ENCODE data around the gene ARHGAP31. TPM values are rescaled to one million over a fixed set of nuclear protein-coding genes. Genes with fewer than 3 reads are reported as not detected.
"Not testable (repeated sequence)": the region's sequence is repeated elsewhere in the genome, so short reads cannot be mapped to it uniquely, and the experiment has no call there.

ARHGAP31 gene
- total RNA-seq, 1 donor from 2014 or later = 51.7 TPM

DNA sequence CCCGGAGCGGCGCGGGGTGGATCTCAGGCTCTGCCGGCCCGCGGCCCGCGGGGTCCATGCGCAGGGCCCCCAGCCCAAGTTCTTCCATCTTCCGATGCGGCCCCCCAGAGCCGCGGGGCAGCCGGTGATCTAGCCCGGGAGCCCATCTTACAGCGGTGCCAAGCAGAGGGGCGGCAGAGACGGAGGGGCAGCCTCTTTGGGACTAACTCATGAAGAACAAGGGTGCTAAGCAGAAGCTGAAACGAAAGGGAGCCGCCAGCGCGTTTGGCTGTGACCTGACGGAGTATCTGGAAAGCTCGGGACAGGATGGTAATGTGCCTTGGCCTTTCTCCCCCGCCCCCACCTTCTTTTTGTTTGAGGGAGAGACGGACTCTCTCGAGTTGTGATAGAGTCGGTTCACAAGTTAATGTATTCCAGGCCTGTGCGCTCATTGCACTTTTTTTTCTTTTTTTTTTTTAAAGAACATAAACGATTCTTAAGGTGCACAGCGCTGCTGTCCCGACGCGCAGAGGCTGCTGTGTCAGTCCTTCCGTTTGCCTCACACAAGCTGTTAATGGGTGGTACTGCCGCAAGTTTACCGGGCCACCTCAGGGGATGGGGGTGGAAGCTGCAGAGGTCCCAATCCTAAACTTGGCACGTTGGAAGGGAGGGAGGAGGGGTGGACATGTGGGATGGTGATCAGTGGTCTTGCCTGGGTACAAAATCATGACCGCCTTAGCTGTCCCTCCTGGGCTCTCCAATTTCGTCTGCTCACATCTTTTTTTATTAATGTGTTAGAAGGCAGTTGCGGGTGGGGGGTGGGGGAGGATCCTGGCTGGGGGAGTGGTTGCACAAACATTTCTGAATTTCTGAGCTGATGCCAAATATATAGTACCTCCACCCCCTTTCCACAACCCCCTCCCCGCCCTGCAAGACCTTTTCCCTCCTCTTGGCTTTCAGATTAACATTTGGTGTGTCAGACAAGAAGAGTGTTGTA is 801 bp downstream of the ARHGAP31 start:
- peak; percentile 60 for DNase-seq

- no peak for DNase-seq
Observed at GRCh38 chr3:119295816-119296726, 1.9 kb downstream of the ARHGAP31 start.

DNA sequence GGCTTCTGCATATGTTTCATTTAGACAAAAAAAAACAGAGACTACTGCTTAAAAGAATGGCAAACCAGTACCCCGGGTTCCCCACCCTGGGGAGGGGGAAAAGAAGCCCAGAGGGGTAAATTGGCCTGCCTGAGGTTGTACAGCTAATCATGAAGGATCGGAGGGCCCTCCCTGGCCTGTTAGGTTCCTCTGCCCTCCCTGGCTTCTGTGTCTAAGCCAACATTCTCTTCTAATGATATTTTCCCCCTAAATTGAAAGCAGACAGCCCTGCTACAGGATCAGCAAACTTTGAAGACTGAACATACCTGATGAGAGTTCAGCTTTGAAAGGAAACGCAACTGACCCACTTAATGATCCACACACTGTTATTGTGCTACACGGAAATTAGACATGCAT is 2.5 kb downstream of the ARHGAP31 start:
- no peak for DNase-seq

DNA sequence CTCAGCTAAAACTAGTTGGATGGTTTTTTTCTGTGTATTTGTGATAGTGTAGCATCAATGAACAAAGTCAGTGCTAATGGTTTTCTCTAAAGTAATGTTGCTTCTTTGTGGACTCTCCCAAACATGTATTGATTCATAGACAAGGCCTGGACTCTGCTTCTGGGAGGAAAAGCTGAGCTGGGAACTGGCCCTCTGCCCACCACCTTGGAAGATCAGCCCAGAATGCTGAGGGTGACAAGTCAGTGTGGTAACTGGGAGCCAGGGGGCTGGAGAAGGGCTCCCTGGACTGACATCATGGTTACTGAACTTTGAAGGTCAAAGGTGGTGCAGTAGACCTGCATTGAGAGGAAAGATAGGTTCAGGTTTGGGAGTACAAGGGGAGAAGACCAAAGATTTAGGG is 3.0 kb downstream of the ARHGAP31 start:
- DNase-seq = peak; percentile 71

GRCh38 chr3:119298565-119298941 is 4.4 kb downstream of the ARHGAP31 start:
- no peak for DNase-seq

- DNase-seq = no peak
Observed at GRCh38 chr3:119300991-119301391, 6.8 kb downstream of the ARHGAP31 start.

DNA sequence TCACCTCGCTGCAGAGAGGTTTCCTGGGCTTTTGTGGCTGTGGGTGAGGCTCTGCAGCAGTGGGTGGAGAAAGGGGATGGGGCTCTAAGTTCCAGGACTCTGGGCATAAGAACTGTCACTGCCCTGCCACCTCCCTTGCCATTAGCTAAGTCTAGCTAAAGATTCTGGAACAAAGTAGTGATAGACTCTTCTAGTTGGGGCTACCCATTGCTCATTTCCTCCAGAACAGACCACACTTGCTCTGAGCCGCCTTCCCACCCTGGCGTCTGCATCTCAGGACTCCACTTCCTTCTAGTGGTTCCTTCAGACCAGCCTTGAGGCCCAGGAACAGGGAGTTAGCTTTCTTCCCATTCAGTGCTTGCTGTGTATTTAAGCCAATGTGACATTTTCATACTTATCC is 7.5 kb downstream of the ARHGAP31 start:
- DNase-seq = peak; percentile 32

DNA sequence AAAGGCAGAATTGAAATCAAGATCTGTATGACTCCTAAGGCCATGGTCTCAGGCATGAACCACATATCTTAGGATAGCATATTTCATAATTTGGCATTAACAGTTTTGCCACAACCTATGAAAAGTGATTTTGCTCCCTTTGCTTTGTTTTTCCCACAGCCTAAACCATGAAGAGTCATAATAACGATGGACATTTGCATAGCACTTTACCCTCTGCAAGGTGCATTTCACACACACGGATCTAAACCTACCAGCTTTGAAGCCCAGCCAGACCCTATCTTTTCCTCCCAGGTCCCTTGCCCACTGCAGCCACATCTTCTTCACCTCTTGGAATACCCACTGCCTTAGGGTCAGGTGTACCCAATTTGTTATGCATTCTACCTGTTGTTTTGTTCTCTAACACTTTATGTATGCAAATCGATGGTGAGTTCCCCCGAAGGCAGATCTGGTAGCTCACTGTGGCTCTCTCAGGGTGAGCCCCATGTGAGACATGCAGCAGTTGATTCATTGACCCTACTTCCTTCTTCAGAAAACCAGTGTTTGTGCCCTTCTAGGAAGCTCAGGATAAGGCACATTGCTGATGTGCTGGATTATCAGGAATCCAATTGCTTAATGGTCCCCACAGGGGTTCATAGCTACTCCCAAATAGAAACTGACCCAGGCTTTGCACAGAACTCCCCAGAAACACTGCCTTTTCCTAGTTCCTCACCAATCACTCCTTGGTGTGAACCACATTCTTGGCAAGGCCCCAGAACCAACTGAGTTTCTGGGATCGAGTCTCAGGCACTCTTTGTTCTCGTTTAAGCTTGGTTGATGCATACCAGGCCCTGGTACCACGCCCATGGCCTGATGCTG is 8.7 kb downstream of the ARHGAP31 start:
- DNase-seq = no peak

DNA sequence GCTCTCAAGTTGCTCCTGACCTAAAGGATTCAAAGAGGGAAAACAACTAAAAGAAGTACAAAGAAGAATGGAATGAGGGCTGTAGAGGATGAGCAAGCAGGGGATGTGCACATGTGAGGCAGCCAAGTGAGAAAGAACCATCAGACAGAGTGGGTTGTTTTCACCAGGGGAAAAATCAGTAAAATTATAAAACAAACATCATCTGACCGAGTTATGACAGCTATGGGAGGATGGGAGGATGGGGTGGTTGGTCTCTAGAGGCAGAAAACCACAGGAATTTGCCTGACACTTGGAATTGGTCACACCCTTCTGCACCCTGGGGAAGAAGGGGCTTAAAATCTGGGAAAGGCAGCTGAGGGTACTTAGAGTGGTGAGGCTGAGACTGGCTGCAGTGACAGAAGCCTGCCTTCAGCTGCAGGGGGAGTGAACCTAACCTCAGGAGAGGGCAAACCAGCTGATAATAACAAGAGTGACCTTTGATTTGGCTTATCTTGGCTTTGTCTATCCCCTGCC is 10.1 kb downstream of the ARHGAP31 start:
- no peak for DNase-seq

DNA sequence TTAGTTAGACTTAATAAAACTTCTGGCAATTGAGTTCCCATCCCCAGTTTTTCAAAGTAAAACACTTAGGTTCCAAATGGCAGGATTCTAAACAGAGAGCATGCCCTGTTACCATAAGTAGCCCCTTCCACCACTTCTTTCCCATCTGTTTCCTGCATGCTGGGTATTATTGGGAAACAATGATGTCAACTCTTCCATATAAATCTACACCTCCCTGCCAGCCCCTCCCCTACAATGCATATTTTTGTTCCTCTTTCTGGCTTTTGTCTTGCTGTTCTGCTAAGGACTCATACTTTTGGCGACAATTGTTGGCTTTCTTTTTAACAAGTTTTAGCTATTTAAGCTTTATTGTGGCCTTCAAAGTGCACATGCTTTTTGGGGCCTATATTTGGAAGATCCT is 11.1 kb downstream of the ARHGAP31 start:
- DNase-seq = peak; percentile 84

- DNase-seq = not testable (repeated sequence)
Observed at GRCh38 chr3:119306378-119306777, 12.2 kb downstream of the ARHGAP31 start.

DNA sequence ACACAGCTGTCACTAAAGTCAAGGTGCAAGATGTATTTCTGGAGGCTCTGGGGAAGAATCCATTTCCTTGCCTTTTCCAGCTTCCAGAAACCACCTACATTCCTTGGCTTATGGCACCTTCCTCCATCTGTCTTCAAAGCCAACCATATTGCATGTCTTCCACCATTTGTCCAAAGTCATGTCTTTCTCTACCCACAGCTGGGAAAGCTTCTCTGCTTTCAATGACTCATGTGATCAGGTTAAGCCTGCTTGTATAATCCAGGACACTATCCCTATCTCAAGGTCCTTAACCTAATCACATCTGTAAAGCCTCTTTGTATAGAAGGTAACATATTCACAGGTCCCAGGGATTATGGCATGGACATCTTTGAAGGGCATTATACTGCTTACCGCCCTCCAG is 14.2 kb downstream of the ARHGAP31 start:
- DNase-seq = no peak

DNA sequence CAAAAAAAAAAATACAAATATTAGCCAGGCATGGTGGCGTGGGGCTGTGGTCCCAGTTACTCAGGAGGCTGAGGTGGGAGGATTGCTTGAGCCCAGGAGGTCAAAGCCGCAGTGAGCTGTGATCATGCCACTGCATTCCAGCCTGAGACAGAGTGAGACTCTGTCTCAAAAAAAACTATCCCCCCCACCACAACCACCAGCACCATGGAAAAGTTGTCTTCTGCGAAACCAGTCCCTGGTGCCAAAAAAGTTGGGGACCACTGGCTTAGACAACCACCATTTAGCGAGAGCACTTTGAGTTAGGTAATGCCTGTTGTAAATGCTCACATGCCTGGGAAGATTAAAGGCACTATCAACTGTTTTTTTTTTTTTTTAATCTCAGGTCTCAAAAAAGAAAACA is 15.4 kb downstream of the ARHGAP31 start:
- no peak for DNase-seq

GRCh38 chr3:119310071-119310470 is 15.9 kb downstream of the ARHGAP31 start:
- no peak for DNase-seq

- peak; percentile 42 for DNase-seq
Observed at GRCh38 chr3:119311081-119311925, 17.1 kb downstream of the ARHGAP31 start.

DNA sequence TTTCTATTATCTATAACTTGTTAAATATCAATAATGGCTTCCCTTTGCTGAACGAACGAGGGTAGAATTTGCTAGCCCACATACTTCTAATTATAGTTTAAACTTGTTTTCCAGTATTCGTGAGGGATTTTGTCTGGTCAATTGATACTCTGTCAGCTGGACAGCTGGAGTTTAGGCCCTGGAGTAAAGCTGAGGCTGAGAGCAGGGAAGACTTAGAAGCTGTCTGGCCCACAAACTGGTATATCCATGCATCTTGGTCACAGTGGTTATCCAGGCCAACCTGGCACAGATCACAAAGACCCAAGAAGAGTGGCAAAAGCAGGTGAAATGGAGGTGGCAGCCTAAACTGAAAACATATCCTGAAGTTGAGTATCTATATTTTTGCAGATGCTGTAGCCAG is 19.3 kb downstream of the ARHGAP31 start:
- DNase-seq = no peak

DNA sequence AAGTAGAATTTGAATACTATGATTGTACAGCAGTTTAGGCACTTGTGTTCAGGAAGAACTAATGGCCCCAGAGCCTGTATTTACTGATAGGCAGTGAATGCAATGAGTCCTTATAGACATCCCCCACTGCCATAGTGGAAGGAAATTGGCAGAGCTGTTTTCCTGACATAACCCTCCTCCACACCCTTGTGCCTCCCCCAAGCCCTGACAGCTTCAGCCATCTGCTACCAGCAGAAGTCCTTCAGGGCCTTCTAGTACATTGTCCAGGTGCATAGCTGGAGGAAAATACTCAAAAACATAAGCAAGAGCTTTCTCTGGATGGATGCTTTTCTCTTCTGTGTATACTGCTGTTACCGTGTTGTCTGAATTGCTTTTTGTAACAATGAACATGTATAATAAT is 20.6 kb downstream of the ARHGAP31 start:
- peak; percentile 55 for DNase-seq

DNA sequence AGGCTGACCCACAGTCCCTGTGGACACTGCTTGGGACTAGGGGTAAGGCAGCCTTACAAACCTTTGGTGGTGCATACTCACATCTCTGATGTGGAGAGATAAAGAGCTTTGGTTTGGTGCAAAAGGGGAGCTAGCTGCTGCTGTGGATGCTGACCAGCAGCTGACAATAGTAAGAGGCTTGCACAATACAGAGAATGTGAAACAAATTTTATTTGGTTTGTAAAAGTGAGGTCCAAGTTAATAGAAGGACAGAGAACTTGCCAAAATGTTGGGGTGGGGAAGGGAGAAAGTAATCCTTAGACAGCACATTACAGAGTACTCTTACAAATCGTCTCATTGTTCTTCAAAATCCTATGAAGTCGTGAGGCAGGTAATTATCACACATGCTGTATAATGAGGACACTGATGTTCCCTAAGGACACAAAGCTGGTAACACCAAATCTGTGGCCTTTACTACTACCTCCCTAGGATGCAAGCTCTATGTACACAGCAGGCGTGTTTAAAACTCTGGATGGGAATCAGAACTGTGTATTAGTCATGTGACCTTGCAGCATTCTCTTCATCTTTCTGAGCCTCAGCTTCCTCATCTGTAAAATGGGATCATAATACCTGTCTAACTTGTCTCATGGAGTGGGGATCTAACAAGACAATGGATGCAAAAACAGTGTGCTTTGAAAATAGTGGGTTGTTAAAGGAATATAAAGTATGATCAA is 21.6 kb downstream of the ARHGAP31 start:
- no peak for DNase-seq

GRCh38 chr3:119316313-119316670 is 22.1 kb downstream of the ARHGAP31 start:
- DNase-seq = no peak

GRCh38 chr3:119318876-119319275 is 24.7 kb downstream of the ARHGAP31 start:
- no peak for DNase-seq

DNA sequence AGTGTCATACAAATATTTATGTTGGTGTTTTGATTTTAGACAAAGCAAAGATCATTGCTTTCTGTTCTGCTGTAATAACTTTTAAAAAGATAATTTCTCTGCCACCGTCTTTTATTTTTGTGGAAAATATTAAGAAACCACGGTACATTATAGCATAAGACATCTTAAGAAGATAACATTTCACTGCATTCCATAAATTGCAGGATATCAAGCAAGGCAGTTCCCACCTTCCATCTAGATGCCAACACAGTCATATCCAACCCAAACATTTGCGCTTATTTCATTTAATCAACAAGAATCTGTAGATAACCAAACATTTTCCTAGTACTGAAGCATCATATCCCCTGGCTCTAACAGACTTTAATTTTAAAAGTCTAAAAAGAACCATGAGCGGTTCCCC is 25.1 kb downstream of the ARHGAP31 start:
- no peak for DNase-seq
